GM19099 (cell line): ENCODE measurements around the gene CACNA1C.

Experiments
- POLR2A ChIP-seq: IDR thresholded peaks from 3 replicates; pipeline ENCODE4 v1.6.1; 2011; ENCODE audit warnings: low read depth; ENCODE audit not compliant: insufficient read length; ENCODE audit errors: extremely low read depth

CACNA1C gene

DNA sequence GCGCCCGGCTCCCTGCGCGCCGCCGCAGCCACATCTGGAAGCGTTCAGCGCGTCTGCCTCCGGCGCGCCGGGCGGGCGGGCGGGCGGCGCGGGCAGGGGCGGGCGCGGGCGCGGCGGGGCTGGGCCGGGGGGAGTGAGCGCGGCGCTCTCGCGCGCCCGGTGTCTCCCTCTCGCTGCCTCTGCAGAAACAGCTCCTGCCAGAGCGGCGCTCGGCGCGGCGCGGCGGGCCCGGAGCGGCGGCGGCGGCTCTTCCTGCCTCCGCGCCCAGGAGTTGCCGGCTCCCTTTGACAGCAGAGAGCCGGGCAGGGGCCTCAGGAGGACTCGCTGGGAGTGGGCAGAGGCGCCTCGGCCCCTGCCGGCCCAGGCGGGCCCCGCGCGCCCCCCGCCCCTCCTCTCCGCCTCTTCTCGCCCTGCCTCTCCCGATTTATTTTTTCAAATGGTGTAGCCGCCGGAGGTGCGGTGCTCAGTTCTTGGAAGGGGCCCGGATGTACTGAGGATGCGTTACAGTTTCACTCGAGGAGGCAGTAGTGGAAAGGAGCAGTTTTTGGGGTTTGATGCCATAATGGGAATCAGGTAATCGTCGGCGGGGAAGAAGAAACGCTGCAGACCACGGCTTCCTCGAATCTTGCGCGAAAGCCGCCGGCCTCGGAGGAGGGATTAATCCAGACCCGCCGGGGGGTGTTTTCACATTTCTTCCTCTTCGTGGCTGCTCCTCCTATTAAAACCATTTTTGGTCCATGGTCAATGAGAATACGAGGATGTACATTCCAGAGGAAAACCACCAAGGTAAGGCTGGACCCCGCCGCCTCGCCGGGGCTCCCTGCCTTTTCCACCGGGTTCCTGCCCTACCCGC is at the start of gene CACNA1C:
TSS of gene CACNA1C (plus strand) at position 162 of the 853 bp plus-strand sequence. CDS start at position 738, 576 bp downstream.
- no peak for TF ChIP-seq POLR2A

DNA sequence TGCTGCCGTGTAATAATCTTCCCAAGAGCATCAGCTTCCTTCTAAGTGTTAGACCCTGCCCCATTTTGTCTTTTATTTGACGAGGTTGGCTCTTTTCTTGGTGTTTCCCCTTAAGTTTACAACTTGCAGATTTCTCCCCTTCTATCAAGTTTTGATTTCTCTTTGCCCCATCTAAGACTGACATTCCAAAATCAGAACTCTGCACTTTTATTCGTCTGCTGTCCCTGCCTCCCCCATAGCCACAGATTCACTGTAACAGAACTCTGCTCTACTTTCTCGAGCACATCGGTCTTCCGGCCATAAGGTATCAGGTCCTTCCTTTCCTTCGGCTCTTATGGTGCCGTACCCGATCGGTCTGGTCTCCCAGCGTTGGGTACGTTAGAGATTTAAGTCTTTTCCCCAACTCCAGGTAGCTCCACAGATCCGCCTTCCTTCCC is 49.1 kb upstream of the CACNA1C start:
- TF ChIP-seq POLR2A = no peak

DNA sequence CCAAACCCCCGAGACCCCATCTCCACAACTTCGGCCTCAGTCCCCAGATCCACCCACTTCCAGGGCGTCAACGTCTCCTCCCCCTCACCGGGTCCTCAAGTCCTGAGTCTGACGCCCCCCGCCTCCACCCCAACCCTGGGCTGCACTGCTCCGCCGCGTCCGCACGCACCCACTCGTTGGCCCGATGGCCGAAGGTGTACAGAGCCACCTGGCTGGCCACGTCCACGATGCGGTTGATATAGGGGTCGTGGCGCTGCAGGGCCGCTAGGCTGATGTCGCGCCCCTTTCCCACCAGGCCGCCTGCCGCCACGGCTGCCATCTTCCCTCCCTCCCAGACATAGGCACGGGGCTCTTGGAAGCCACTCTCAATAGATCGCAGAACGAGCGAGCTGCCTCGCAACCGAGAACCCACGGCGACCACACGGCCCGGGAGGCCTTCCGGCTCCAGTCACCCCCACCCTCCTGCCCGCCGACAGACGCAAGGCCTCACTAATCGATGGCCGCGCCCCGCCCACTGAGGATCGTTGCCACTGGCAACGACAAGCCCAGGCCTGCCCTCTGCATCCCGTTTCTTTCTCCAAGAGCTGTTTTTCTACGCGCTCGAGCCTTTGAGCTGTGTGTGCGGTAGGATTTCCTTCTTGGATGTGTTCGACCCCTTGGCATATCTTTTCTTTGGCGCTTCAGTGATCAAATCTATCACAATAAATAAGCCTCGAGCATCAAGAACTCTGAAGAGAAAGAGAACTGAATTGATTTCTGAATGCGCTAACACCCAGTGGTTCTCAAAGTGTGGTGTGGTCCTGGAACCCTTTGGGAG is 48.5 kb upstream of the CACNA1C start, which contains the start of gene DCP1B:
TSS of gene DCP1B (minus strand) at position 345 of the 817 bp plus-strand sequence. CDS start at position 319, 26 bp downstream.
- TF ChIP-seq POLR2A = peak; percentile 79

DNA sequence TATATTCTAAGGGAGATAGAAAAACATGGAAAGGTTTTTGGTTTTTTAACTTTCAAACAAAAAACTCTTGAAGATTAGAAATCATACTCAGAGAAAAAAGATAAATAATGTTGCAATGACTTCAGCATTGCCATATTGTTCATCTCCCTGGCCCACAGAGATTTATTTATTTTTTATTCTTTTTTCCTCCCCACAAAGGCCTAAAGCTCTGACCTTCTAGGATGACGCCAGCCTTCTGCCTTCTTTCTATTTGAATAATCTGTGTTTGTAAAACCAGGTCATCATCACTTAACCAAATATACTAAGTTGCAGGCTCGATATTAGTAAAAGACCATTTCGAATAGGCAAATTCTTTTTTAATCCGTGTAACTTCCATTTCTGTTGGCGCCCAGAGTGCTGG is 44.1 kb upstream of the CACNA1C start:
- no peak for TF ChIP-seq POLR2A

DNA sequence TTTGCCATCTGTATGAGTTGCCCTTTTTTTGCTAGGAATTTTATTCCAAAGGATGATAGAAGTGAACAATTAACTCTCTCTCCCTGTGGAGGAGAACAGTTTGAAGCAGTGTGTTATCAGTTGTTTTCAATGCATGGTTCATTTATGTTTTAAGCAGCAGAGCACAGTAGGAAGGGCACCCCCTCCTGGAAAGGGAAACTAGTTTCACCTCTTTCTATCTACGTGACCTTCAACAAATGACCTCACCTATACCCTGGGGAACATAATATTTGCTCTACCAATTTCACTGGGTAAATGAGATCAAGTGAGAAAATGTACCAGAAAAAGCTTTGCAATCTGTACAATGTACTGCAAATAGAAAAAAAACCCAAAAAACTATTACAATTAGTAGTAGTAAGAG is 43.2 kb upstream of the CACNA1C start:
- no peak for TF ChIP-seq POLR2A

DNA sequence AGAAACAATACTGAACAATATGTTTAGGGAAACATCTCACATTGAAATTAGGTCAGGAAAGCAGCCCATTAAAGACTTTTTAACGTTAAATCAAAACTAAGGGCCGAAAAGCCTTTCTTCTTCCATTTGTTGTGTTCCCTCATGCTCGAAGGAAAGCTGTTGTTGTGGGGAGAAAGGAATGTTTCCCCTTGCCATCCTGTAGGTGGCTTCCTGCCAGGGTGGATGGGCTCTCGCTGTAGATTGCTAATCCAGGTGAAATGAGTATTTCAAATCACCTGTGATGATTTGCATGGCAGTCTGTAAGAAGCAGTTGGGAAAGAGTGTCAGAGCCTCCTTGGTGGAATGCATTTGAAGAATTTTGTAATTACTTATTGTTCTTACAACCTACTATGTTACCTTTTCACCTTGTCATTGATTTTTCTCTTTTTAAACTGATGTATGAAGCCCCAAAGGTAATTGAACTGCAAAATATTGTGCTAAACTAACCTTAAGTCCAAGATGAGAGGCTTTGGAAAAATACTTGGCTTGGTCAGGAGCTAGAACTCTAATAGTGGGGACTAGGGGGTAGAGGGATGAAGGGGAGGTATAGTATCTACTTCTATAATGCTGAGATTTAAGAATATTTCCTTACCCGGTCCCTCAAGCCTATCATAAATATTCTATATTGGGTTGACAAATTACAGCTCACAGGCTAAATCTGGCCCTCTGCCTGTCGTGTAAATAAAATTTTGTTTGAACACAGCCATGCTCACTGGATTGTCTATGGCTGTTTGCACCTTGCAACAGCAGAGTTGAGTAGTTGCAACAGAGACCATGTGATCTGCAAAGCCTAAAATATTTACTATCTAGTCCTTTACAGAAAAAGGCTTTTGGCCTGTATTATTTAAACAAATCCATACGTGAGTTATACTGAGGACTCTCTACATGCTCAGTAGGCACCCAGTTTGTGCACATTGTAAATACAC is 40.9 kb upstream of the CACNA1C start:
- TF ChIP-seq POLR2A = no peak

DNA sequence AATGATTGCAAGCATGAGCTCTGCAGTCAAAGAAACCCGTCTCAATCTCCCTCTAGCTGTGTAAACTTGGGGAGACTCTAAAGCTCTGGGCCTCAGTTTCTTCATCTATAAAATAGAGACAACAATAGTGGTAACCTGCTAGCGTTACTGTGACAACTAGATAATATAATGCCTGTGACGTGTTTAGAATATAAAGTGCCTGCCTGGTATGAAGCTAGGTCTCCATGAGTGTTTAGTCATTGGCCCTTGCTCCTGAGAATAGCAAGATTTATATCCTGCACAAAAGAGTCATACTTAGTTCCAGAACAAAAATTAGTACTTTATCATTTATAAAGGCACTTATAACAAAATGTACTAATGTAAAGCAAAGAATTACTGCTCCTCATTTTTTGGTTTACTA is 39.7 kb upstream of the CACNA1C start:
- no peak for TF ChIP-seq POLR2A

DNA sequence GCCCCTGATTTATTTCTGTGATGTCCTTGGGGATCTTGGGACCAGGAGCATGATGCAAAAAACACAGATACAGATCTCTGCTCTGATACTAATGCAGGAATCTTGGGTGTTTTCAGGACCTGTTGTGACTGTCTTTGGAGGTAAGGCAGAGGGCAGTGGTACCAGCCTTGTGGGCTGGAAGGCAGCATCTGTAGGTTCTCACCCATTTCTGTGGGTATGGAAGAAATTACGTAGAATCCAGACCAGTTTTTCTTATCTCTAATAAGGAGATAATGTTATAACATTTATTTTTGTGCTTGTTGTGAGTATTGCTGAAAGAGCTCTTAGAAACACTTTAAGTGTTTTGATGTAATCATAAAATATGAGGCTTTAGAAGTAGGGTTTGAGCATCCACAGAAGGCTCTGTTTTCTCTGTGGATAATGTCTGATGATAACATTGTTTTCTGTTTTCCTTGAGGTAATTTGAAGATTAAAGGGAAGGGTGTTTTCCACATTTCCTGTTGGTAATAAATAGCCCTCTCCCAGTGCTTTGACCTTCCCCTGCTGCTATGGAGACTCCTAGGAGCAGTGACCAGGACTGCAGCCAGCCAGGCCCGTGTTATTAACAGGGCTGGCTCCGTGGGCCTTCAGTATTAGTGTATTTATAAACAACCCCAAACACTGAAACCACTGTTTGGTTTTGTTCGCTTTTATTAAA is 39.1 kb upstream of the CACNA1C start:
- TF ChIP-seq POLR2A = no peak

DNA sequence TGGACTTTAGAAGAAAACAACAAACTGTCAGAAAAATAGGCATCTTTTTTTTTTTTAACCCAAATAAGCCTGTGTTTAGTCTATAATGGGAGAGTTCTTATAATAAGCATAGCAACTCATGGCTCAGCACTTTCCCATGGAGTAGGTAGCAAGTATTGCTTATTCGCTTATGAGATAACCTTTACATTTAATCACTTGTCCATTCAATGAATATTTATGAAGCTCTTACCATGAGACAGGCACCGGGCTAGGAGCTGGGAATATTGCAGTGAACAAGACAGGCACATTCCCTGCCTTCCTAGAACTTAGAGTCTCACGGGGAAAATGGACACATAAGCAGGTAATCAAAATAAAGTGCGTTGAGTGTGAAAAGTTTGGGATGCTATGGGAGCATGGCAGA is 38.6 kb upstream of the CACNA1C start:
- TF ChIP-seq POLR2A = no peak

DNA sequence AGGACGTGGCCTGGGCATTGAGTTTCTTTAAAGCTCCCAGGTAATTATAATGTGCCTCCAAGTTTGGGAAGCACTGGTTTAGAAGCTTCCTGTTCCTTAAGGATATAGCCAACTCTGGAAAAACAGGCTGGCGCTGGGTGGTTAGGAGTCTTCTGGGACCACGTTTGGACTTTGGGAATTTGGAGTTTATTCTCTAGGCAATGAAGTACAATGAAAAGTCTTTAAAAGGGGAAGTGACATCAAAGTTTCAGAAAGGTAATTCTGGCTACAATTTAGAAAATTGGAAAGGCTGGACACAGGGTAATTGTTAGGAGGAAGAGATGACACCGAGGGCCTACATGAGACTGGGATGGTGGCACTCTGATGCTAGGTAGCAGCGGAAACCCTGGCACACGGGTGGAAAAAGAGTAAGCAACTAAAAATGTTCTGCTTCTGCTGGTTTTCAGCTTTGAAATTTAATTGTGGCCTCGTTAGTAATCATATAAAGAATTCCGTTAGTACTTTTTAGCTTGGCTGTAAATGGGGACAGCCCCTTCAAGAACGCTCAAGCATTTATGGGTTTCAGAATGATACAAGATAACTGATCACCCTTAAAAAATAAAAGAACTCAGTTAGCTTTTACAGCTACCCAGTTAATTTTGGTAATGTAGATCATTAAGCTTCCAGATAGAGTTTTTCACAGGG is 35.8 kb upstream of the CACNA1C start:
- no peak for TF ChIP-seq POLR2A

DNA sequence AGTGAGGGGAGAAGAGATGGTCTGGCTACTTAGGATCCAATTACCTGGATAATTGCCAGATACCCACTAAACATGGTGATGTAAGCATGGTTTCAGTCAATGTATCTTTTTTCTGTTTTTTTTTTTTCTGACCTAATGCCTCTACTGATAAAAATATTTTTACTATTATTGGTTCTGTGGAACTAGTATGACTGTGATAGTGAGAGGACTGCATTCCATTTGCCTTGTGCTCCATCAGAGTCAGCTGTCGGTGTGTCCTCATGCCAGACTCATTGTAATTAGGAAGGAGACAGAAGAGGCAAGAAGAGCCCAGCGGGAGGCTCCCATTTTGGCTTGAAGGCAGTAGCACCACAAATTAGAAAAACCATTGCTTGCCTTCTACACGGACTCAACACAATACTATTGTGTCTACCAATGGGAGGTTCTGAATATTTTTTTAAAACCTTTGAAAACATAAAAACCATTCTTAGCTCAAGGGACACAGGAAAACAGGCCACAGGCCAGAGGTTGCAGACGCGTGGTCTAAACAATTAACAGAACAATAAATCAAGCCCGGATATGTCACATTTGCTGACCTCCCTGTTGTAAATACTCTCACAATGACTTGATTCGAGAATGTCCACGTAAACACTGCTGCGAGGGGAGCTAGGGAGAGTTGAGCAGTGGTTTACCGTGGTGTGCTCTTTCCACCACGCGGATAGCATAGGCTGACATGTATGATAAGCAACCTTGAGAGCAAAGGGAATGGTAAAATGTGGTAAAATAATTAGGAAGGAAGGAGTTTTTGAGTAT is 35.0 kb upstream of the CACNA1C start:
- TF ChIP-seq POLR2A = no peak

DNA sequence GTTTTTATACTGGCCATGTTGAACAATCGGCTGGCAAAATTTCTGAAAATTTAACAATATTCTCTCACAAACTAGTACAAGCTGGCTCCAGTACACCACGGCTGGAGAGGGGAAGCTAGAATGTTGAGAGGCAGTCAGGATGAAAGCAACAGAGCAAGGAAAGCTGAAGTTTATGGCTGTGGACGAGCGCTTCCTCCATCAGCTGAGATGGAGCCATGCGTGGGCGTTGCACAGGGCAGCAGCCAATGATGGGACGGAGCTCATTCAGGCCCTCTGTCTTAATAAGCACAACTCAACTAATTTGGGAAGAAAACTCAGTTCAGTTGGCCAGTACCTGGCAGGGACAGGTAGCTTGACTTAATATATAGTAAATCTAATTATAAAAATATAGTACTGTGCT is 34.4 kb upstream of the CACNA1C start:
- TF ChIP-seq POLR2A = no peak

DNA sequence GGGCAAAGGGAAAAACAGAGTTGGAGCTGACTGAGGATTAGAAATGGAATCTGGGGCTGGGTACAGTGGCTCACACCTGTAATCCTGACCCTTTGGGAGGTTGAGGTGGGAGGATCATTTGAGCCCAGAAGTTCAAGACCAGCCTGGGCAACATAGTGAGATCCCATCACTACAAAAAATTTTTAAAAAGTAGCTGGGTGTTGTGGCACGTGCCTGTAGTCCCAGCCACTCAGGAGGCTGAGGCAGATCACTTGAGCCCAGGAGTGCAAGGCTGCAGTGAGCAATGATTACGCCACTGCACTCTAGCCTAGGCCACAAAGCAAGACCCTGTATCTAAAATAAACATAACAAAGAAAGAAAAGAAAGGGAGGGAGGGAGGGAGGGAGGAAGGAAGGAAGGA is 33.7 kb upstream of the CACNA1C start:
- TF ChIP-seq POLR2A = no peak
